Heart left ventricle (tissue), 16 donors: ENCODE results near the gene IFRD1. TPM values are rescaled to one million over a fixed set of nuclear protein-coding genes. Genes with fewer than 3 reads are reported as not detected.

Experiments
- ATAC-seq, 4 donors: fragments of 200-7000 bp; cut with Tn5 transposase; one replicate each; pipeline ENCODE4 v1.9.1; 2020 to 2022; ENCODE audit warnings: moderate library complexity in 4 of 4, mild to moderate bottlenecking in 3 of 4, moderate number of reproducible peaks in 1 of 4
- DNase-seq, 5 donors: peaks; one replicate each; pipeline ENCODE4 v3.0.0-alpha.2; 2020
- H3K27ac ChIP-seq, 12 donors: fragments of 200-600 bp; sonication (generic) in 4 of 12; one replicate each; pipeline versions ENCODE4 v1.5.0 to v1.8.0; 2016 to 2022; ENCODE audit warnings: mild to moderate bottlenecking in 2 of 12
- H3K27me3 ChIP-seq, 9 donors: fragments of 200-600 bp; sonication (generic) in 2 of 9; one replicate each; pipeline versions ENCODE4 v1.5.1 to v1.8.0; 2016 to 2022; ENCODE audit warnings: mild to moderate bottlenecking in 3 of 9
- H3K36me3 ChIP-seq, 9 donors: fragments of 200-600 bp; sonication (generic) in 2 of 9; one replicate each; pipeline versions ENCODE4 v1.5.0 to v1.8.0; 2018 to 2022; ENCODE audit warnings: mild to moderate bottlenecking in 2 of 9
- H3K4me1 ChIP-seq, 12 donors: fragments of 200-600 bp; sonication (generic) in 4 of 12; one replicate each; pipeline versions ENCODE4 v1.5.0 to v1.8.0; 2016 to 2022; ENCODE audit warnings: mild to moderate bottlenecking in 3 of 12
- H3K4me3 ChIP-seq, 12 donors: fragments of 200-600 bp; sonication (generic) in 4 of 12; one replicate each; pipeline versions ENCODE4 v1.5.0 to v1.8.0; 2017 to 2022; ENCODE audit warnings: mild to moderate bottlenecking in 9 of 12, moderate library complexity in 4 of 12
- H3K9me3 ChIP-seq, 12 donors: fragments of 200-600 bp; sonication (generic) in 4 of 12; one replicate each; pipeline versions ENCODE4 v1.5.0 to v1.8.0; 2016 to 2022; ENCODE audit warnings: mild to moderate bottlenecking in 1 of 12
- CTCF ChIP-seq, 12 donors: fragments of 200-600 bp; sonication (generic) in 4 of 12; IDR thresholded peaks; one replicate each; pipeline versions ENCODE4 v1.5.0 to v1.8.0; 2018 to 2022; ENCODE audit warnings: antibody characterized with exemption in 12 of 12, mild to moderate bottlenecking in 5 of 12
- POLR2A ChIP-seq, 2 donors: fragments of 450-650 bp; IDR thresholded peaks; one replicate each; pipeline ENCODE4 v1.6.1; 2017; ENCODE audit warnings: antibody characterized with exemption in 2 of 2, mild to moderate bottlenecking in 2 of 2, moderate library complexity in 2 of 2
- WGBS, 4 donors: extraction: QIAGEN DNeasy Blood & Tissue Kit in 2 of 4; methylation state at CpG; one replicate each; pipeline versions ENCODE4 v1.1.5 to v1.1.7; 2013 to 2018; 5-methylcytosine and 5-hydroxymethylcytosine counted together
- intact Hi-C, 10 donors: fragments of 100-400 bp; cut with DNase I; formaldehyde crosslinking; loops; one replicate each; pipeline versions ENCODE4 v1.11.1 to v1.14.2; 2022
- polyA plus RNA-seq, 2 donors: library from polyadenylated mRNA; stranded (reverse); fragments of 200-250 nt; gene quantifications; one replicate each; pipeline ENCODE4 v1.2.3, GENCODE V29; 2013
- total RNA-seq, 9 donors: library from RNA; depleted of rRNA in 2 of 9; stranded (reverse); fragments of >200 nt in 2 of 9; fragmentation: NEBNext Ultra II Directional in 3 of 9; extraction: Animal tissue kit (Norgen Biotek cat#: 25700) in 3 of 9; gene quantifications; one replicate each; pipeline versions ENCODE4 v1.1.0 to v1.2.4, GENCODE V29; 2016 to 2023
- donor health status: ischemic (EF 13 %, LVEDD 7.1; RV severe dilation, severe dysfunction).
- donor health status: healthy with polysubstance abuse.
- donor health status: DM: no; HTN: yes; CAD: no.
- donor health status: DM: no; HTN: no; CAD: no.
- donor health status: ischemic (EF 25% LVEDD 6.9; RV normal size, moderate dysfunction).
- donor health status: ischemic (EF 25% LVEDD 5.7; RV mildly dilated, moderate dysfunction).
- donor health status: healthy.
- donor health status: DM: yes; HTN: yes; CAD: no.
- donor health status: ischemic (EF 35%, LVEDD 5.7; RV mildly dilated, moderate dysfunction).
- donor health status: nonischemic (EF 11% LVEDD 7.7; RV severe dilation, severe dysfunction).
- donor health status: DM: yes; HTN: yes; CAD: no.
- donor health status: PGD.
- donor health status: ischemic (EF 29% LVEDD 5.4; RV normal size, mild dysfunction).
- donor health status: nonischemic (EF 23%, LVEDD 6.1; RV moderate dilation, normal function).

IFRD1 gene
- total and polyA plus RNA-seq, 11 donors = 11.3 to 74.7 (median 28.1) TPM

GRCh38 chr7:112416127-112416526 is 34.1 kb upstream of the IFRD1 start:
- intact Hi-C loops = loop anchor here in 5 of 10 donors (5.0 to 10.0 kb wide), 6 partner anchors 81 to 664 kb away; partner anchors contain the start of genes DOCK4 (in 1 of the 5) and ZNF277 (in 1 of the 5)
- Histone ChIP-seq H3K27me3 (no peaks in the 10 kb centered on the region), H3K4me1 (peaks cover 0 to 4% (median 0%) of the 10 kb centered on the region in 12 donors), H3K4me3 (no peak overlapping the region), H3K27ac (no peak overlapping the region), H3K9me3 (peaks cover 0 to 8% (median 0%) of the 10 kb centered on the region in 12 donors), H3K36me3 (no peaks in the 10 kb centered on the region)
- DNase-seq (no peak), ATAC-seq (no peak)
- TF ChIP-seq POLR2A (IDR thresholded peaks at IDR 0.05) = no peak
- no peak for TF ChIP-seq CTCF (IDR thresholded peaks at IDR 0.05)
- WGBS, 4 donors = 51 to 67% (median 59%) methylated on average over 4 of the region's 4 CpGs

GRCh38 chr7:112419543-112420130 is 30.6 kb upstream of the IFRD1 start:
- intact Hi-C loops = loop anchor here in 5 of 10 donors (5.0 to 10.0 kb wide), 6 partner anchors 78 to 667 kb away; partner anchors contain the start of genes DOCK4 (in 1 of the 5) and ZNF277 (in 1 of the 5)
- no peak for DNase-seq

GRCh38 chr7:112420236-112420861 is 29.9 kb upstream of the IFRD1 start:
- peaks cover 0 to 8% (median 0%) of the 10 kb centered on the region in 12 donors for H3K9me3 ChIP-seq
- TF ChIP-seq POLR2A (IDR thresholded peaks at IDR 0.05) (no peak), CTCF (IDR thresholded peaks at IDR 0.05) (no peak)
- H3K27me3 ChIP-seq = no peaks in the 10 kb centered on the region
- H3K27ac ChIP-seq = no peak overlapping the region
- DNase-seq (no peak), ATAC-seq (peak in 1 of 4 donors; percentile 30)
- H3K4me1 ChIP-seq = peaks cover 0 to 24% (median 12%) of the 10 kb centered on the region in 12 donors
- H3K36me3 ChIP-seq = no peaks in the 10 kb centered on the region
- intact Hi-C loops = loop anchor here in 1 of 10 donors (5.0 kb wide), 1 partner anchor 77 kb away; no protein-coding TSS in a partner anchor
- H3K4me3 ChIP-seq = no peak overlapping the region
- WGBS, 4 donors = 72 to 80% (median 75%) methylated on average over 9 of the region's 9 CpGs

More at GRCh38 chr7:112419543-112420130, 30.6 kb upstream of the IFRD1 start:
- Histone ChIP-seq H3K36me3 (no peaks in the 10 kb centered on the region), H3K27ac (no peak overlapping the region), H3K4me3 (no peak overlapping the region), H3K9me3 (peaks cover 0 to 8% (median 0%) of the 10 kb centered on the region in 12 donors), H3K27me3 (no peaks in the 10 kb centered on the region), H3K4me1 (peaks cover 0 to 24% (median 12%) of the 10 kb centered on the region in 12 donors)
- no peak for ATAC-seq
- TF ChIP-seq POLR2A (IDR thresholded peaks at IDR 0.05) (no peak), CTCF (IDR thresholded peaks at IDR 0.05) (no peak)
- 94 to 99% (median 95%) methylated on average over 4 of the region's 4 CpGs for WGBS, 4 donors
